Spleen (tissue), 11 donors: ENCODE data around the gene CYGB. TPM values are rescaled to one million over a fixed set of nuclear protein-coding genes. Genes with fewer than 3 reads are reported as not detected.
A peak's percentile ranks its signal among the peaks of the same experiment; 100 is the strongest.
"Not testable (repeated sequence)": the region's sequence is repeated elsewhere in the genome, so short reads cannot be mapped to it uniquely, and the experiment has no call there.

Source experiments
- DNase-seq: peaks from one replicate; pipeline ENCODE4 v3.0.0-alpha.2; 2020
- H3K27ac ChIP-seq, 8 donors: fragments of 200-600 bp; sonication (generic) in 7 of 8; 1 replicate in 4 of 8; 2 replicates in 4 of 8; pipeline versions ENCODE4 v1.5.0 to v1.8.0; 2016 to 2021; ENCODE audit warnings: inconsistent platforms in 4 of 8, mild to moderate bottlenecking in 4 of 8, moderate library complexity in 1 of 8
- H3K27me3 ChIP-seq, 7 donors: fragments of 200-600 bp; sonication (generic) in 6 of 7; replicated peaks in 1 of 7; 1 replicate in 4 of 7; 2 replicates in 3 of 7; pipeline versions ENCODE4 v1.5.0 to v1.8.0; 2016 to 2021; ENCODE audit warnings: inconsistent platforms in 3 of 7, mild to moderate bottlenecking in 1 of 7
- H3K36me3 ChIP-seq, 6 donors: fragments of 200-600 bp; sonication (generic) in 5 of 6; 1 replicate in 4 of 6; 2 replicates in 2 of 6; pipeline versions ENCODE4 v1.5.0 to v1.8.0; 2016 to 2021; ENCODE audit warnings: inconsistent platforms in 2 of 6
- H3K4me1 ChIP-seq, 6 donors: fragments of 200-600 bp; sonication (generic) in 5 of 6; 1 replicate in 3 of 6; 2 replicates in 3 of 6; pipeline versions ENCODE4 v1.5.0 to v1.8.0; 2016 to 2021; ENCODE audit warnings: inconsistent platforms in 3 of 6
- H3K4me3 ChIP-seq, 8 donors: fragments of 200-600 bp; sonication (generic) in 7 of 8; 1 replicate in 4 of 8; 2 replicates in 4 of 8; pipeline versions ENCODE4 v1.5.0 to v1.8.0; 2016 to 2021; ENCODE audit warnings: inconsistent platforms in 4 of 8, mild to moderate bottlenecking in 4 of 8, moderate library complexity in 2 of 8
- H3K9me3 ChIP-seq, 8 donors: fragments of 200-600 bp; sonication (generic) in 7 of 8; 1 replicate in 4 of 8; 2 replicates in 4 of 8; pipeline versions ENCODE4 v1.5.0 to v1.8.0; 2016 to 2021; ENCODE audit warnings: inconsistent platforms in 4 of 8
- POLR2A ChIP-seq, 3 donors: fragments of 450-650 bp; IDR thresholded peaks; one replicate each; pipeline ENCODE4 v1.5.1; 2017; ENCODE audit warnings: antibody characterized with exemption in 3 of 3, mild to moderate bottlenecking in 1 of 3
- POLR2AphosphoS5 ChIP-seq, 3 donors: sonication (generic); formaldehyde crosslinking; IDR thresholded peaks; one replicate each; pipeline ENCODE4 v1.5.1; 2017; ENCODE audit warnings: antibody characterized with exemption in 3 of 3
- WGBS, 5 donors: extraction: QIAGEN DNeasy Blood & Tissue Kit in 3 of 5; methylation state at CpG; one replicate each; pipeline versions ENCODE4 v1.1.5 to v1.1.7; 2013 to 2018; 5-methylcytosine and 5-hydroxymethylcytosine counted together
- intact Hi-C: fragments of 100-400 bp; cut with DNase I; formaldehyde crosslinking; loops from one replicate; pipeline ENCODE4 v1.15.0; 2023; ENCODE audit warnings: low total_unique reads
- polyA plus RNA-seq, 3 donors: library from polyadenylated mRNA; stranded (reverse); fragments of 200-250 nt; gene quantifications; one replicate each; pipeline ENCODE4 v1.2.1, GENCODE V29; 2013
- total RNA-seq, 7 donors: library from RNA; depleted of rRNA in 3 of 7; stranded (reverse); fragments of >200 nt in 3 of 7; fragmentation: NEBNext Ultra II Directional in 4 of 7; extraction: Animal tissue kit (Norgen Biotek cat#: 25700) in 4 of 7; gene quantifications; one replicate each; pipeline versions ENCODE4 v1.1.0 to v1.2.1, GENCODE V29; 2016 to 2021
- TF ChIP-seq, protein P1 (sequence below), 11 experiments: fragments of 200-600 bp in 7 of 11; fragments of 450-650 bp in 4 of 11; sonication (generic) in 4 of 11; IDR thresholded peaks in 8 of 11; conservative IDR thresholded peaks in 3 of 11; 1 replicate in 7 of 11; 2 replicates in 4 of 11; pipeline versions ENCODE4 v1.4.0 to v1.8.0; 2016 to 2021; ENCODE audit warnings: antibody characterized with exemption in 11 of 11, inconsistent platforms in 4 of 11, mild to moderate bottlenecking in 1 of 11
- donor health status: healthy with polysubstance abuse.
- donor health status: DM: no; HTN: no; CAD: no; lungs with moderate emphysema.
- donor health status: DM: no; HTN: no; CAD: no.
- donor health status: Bipolar disorder and iron deficiency.
- donor health status: healthy.
- donor health status: DM: no; HTN: no; CAD: no.
- donor health status: DM: yes; HTN: yes; CAD: no.

CYGB gene
- total and polyA plus RNA-seq, 10 donors: 3.5 to 21.0 (median 7.7) TPM

DNA sequence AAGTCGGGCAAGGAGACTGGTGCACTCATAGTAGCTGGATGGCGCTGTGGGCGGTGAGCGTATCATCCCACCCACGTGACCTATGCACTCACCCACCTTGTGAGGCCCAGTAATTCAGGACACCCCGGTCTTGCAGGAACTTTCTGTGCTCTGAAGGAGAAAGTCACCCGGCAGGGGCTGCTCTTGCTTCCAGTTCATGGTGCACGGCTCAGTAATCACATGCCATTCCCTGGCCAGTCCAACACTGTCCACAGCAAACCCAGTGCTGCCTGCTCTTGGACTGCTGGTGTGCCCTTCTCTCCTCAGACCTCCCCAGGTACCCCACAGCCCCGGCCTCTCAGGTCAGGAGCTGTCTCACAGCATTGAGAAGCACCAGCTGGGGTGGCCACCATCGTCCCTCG is 19.9 kb downstream of the CYGB start:
- no peak for TF ChIP-seq POLR2AphosphoS5 (IDR thresholded peaks at IDR 0.05)
- no peak for TF ChIP-seq POLR2A (IDR thresholded peaks at IDR 0.05)
- TF ChIP-seq, protein P1, sequence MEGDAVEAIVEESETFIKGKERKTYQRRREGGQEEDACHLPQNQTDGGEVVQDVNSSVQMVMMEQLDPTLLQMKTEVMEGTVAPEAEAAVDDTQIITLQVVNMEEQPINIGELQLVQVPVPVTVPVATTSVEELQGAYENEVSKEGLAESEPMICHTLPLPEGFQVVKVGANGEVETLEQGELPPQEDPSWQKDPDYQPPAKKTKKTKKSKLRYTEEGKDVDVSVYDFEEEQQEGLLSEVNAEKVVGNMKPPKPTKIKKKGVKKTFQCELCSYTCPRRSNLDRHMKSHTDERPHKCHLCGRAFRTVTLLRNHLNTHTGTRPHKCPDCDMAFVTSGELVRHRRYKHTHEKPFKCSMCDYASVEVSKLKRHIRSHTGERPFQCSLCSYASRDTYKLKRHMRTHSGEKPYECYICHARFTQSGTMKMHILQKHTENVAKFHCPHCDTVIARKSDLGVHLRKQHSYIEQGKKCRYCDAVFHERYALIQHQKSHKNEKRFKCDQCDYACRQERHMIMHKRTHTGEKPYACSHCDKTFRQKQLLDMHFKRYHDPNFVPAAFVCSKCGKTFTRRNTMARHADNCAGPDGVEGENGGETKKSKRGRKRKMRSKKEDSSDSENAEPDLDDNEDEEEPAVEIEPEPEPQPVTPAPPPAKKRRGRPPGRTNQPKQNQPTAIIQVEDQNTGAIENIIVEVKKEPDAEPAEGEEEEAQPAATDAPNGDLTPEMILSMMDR (IDR thresholded peaks at IDR 0.05 in 8 of 11, conservative IDR thresholded peaks at IDR 0.05 in 3 of 11): no peak
- H3K9me3 ChIP-seq: no peaks in the 10 kb centered on the region
- peaks cover 15 to 48% (median 26%) of the 10 kb centered on the region in 6 donors for H3K4me1 ChIP-seq
- no peak for DNase-seq
- H3K4me3 ChIP-seq: no peak overlapping the region
- WGBS, 5 donors: 84 to 99% (median 94%) methylated on average over 9 to 11 of the region's 11 CpGs
- no peaks in the 10 kb centered on the region for H3K36me3 ChIP-seq
- peaks cover 0 to 4% (median 0%) of the 10 kb centered on the region in 7 donors for H3K27me3 ChIP-seq
- intact Hi-C loops: no loop called here
- peak overlapping the region in 4 of 8 donors; percentile 83 to 94 (median 86) for H3K27ac ChIP-seq

DNA sequence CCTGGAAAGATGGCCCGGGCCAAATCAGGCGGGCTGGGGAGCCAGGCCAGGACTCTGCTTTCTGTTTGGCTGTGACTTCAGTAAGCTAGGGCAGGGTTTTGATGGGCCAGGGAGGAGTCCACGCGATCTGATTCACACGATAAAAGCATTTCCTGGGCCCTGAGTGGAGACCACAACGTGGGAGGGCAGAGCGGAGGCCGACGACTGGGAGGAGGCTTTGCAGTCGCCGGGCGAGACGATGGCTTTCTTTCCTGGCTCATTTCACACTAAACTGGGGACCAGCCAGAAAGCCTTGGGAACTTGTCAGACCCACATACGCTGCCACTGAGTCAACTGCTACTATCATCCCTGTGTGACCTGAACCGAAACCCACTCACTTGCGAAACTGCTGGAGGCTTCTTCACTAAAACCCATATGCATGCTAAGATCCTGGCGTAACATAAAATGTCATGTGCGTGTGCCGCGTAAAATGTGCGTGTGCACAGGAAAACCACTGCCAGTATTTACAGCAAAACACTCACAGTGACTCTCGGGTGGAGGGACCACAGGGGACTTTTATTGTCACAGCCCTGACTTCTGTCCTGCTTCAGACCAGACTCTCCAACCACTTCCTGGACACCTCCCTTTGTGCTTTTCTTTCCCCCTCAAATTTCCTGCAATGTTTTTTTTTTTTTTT is 22.1 kb downstream of the CYGB start:
- H3K27ac ChIP-seq: peak overlapping the region; percentile 79 to 94 (median 84)
- DNase-seq: peak; percentile 86

DNA sequence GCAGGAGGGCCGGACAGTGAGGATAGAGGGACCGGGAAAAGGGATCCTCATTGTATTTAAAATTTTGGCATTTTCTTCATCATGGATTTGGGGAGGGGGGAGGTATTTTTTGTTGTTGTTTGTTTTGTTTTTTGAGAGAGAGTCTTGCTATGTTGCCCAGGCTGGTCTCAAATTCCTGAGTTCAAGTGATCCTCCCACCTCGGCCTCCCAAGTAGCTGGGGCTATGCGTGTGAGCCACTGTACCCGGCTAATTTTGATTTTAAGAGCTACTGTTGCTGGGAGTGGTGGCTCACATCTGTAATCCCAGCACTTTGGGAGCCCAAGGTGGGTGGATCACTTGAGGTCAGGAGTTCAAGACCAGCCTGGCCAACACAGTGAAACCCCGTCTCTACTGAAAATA is 23.2 kb downstream of the CYGB start:
- H3K36me3 ChIP-seq, H3K9me3 ChIP-seq, H3K27me3 ChIP-seq, DNase-seq, intact Hi-C loops, H3K4me3 ChIP-seq: not testable (repeated sequence)
- H3K27ac ChIP-seq: peak overlapping the region; percentile 79 to 94 (median 84)
- peaks cover 15 to 66% (median 37%) of the 10 kb centered on the region in 6 donors for H3K4me1 ChIP-seq
- WGBS, 5 donors: 92 to 99% (median 97%) methylated on average over 6 of the region's 6 CpGs

More for the DNA sequence above, 22.1 kb downstream of the CYGB start:
- H3K9me3 ChIP-seq: no peaks in the 10 kb centered on the region
- TF ChIP-seq POLR2A (IDR thresholded peaks at IDR 0.05): peak in 1 of 3 donors; percentile 2
- peak; percentile 72 to 91 (median 83) for TF ChIP-seq POLR2AphosphoS5 (IDR thresholded peaks at IDR 0.05)
- TF ChIP-seq, protein P1 (IDR thresholded peaks at IDR 0.05 in 8 of 11, conservative IDR thresholded peaks at IDR 0.05 in 3 of 11): no peak
- peak overlapping the region in 3 of 8 donors; percentile 2 to 55 (median 27) for H3K4me3 ChIP-seq
- intact Hi-C loops: no loop called here
- no peaks in the 10 kb centered on the region for H3K27me3 ChIP-seq
- H3K36me3 ChIP-seq: no peaks in the 10 kb centered on the region
- H3K4me1 ChIP-seq: peaks cover 15 to 66% (median 37%) of the 10 kb centered on the region in 6 donors
- 16 to 23% (median 19%) methylated on average over 22 of the region's 22 CpGs for WGBS, 5 donors

DNA sequence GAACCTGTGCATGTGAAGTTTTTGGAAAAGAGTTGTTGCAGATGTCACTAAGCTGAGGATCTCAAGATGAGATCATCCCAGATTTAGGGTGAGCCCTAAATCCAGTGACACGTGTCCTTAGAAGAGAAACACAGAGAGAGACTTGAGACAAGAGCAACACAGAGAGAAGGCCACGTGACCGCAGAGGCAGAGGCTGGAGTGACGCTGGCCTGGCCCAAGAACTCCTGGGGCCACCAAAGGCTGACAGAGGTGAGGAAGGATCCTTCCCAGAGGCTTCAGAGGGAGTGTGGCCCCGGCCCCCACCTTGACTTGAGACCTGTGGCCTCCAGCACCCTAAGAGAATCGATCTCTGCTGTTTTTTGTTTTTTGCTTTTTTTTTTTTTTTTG is 24.2 kb downstream of the CYGB start:
- TF ChIP-seq POLR2A (IDR thresholded peaks at IDR 0.05) (no peak), POLR2AphosphoS5 (IDR thresholded peaks at IDR 0.05) (no peak)
- TF ChIP-seq, protein P1 (IDR thresholded peaks at IDR 0.05 in 8 of 11, conservative IDR thresholded peaks at IDR 0.05 in 3 of 11): no peak

More for the DNA sequence above, 24.2 kb downstream of the CYGB start:
- no peak for DNase-seq
- peaks cover 15 to 66% (median 37%) of the 10 kb centered on the region in 6 donors for H3K4me1 ChIP-seq
- WGBS, 5 donors: 75 to 78% (median 76%) methylated on average over 6 of the region's 6 CpGs
- intact Hi-C loops: no loop called here
- no peaks in the 10 kb centered on the region for H3K9me3 ChIP-seq
- peak overlapping the region in 2 of 8 donors; percentile 68 to 83 for H3K27ac ChIP-seq
- H3K36me3 ChIP-seq: no peaks in the 10 kb centered on the region
- H3K4me3 ChIP-seq: no peak overlapping the region
- H3K27me3 ChIP-seq: no peaks in the 10 kb centered on the region
